Tibial nerve (tissue), 4 donors: ENCODE results near the gene USP48. TPM values are rescaled to one million over a fixed set of nuclear protein-coding genes. Genes with fewer than 3 reads are reported as not detected.

Source experiments
- DNase-seq, 2 donors: peaks; one replicate each; pipeline ENCODE4 v3.0.0-alpha.2; 2019; ENCODE audit warnings: low spot score in 2 of 2
- H3K27ac ChIP-seq, 4 donors: fragments of 200-600 bp; sonication (generic) in 3 of 4; one replicate each; pipeline ENCODE4 v1.5.1; 2017 to 2019; ENCODE audit warnings: mild to moderate bottlenecking in 1 of 4
- H3K27me3 ChIP-seq, 2 donors: fragments of 200-600 bp; sonication (generic) in 1 of 2; one replicate each; pipeline versions ENCODE4 v1.5.1 to v1.6.0; 2017 to 2019
- H3K36me3 ChIP-seq, 3 donors: fragments of 200-600 bp; sonication (generic); one replicate each; pipeline ENCODE4 v1.5.1; 2018 to 2019
- H3K4me1 ChIP-seq, 4 donors: fragments of 200-600 bp; sonication (generic) in 3 of 4; one replicate each; pipeline ENCODE4 v1.5.1; 2017 to 2019
- H3K4me3 ChIP-seq, 4 donors: fragments of 200-600 bp; sonication (generic) in 3 of 4; one replicate each; pipeline ENCODE4 v1.5.1; 2017 to 2019; ENCODE audit warnings: mild to moderate bottlenecking in 1 of 4, moderate library complexity in 1 of 4
- H3K9me3 ChIP-seq, 4 donors: fragments of 200-600 bp; sonication (generic) in 3 of 4; one replicate each; pipeline ENCODE4 v1.5.1; 2017 to 2019
- EP300 ChIP-seq, 2 donors: sonication (generic); formaldehyde crosslinking; IDR thresholded peaks; one replicate each; pipeline ENCODE4 v1.6.1; 2017; ENCODE audit warnings: antibody characterized with exemption in 2 of 2, mild to moderate bottlenecking in 1 of 2
- POLR2A ChIP-seq, 2 donors: fragments of 450-650 bp; IDR thresholded peaks; one replicate each; pipeline ENCODE4 v1.6.1; 2017; ENCODE audit warnings: antibody characterized with exemption in 2 of 2, mild to moderate bottlenecking in 2 of 2, moderate library complexity in 2 of 2
- WGBS, 2 donors: methylation state at CpG; one replicate each; pipeline ENCODE4 v1.1.5; 2018; 5-methylcytosine and 5-hydroxymethylcytosine counted together
- total RNA-seq, 4 donors: library from RNA; depleted of rRNA; stranded (reverse); fragments of >200 nt; gene quantifications; one replicate each; pipeline ENCODE4 v1.1.0, GENCODE V29; 2016
- TF ChIP-seq, protein P1 (sequence below), 5 experiments: fragments of 200-600 bp in 3 of 5; fragments of 450-650 bp in 2 of 5; sonication (generic) in 3 of 5; IDR thresholded peaks; one replicate each; pipeline ENCODE4 v1.5.1; 2016 to 2019; ENCODE audit warnings: antibody characterized with exemption in 5 of 5, mild to moderate bottlenecking in 3 of 5, moderate library complexity in 2 of 5

The USP48 gene
- total RNA-seq, 4 donors from 2014 or later = 51.1 to 65.9 (median 58.7) TPM

DNA sequence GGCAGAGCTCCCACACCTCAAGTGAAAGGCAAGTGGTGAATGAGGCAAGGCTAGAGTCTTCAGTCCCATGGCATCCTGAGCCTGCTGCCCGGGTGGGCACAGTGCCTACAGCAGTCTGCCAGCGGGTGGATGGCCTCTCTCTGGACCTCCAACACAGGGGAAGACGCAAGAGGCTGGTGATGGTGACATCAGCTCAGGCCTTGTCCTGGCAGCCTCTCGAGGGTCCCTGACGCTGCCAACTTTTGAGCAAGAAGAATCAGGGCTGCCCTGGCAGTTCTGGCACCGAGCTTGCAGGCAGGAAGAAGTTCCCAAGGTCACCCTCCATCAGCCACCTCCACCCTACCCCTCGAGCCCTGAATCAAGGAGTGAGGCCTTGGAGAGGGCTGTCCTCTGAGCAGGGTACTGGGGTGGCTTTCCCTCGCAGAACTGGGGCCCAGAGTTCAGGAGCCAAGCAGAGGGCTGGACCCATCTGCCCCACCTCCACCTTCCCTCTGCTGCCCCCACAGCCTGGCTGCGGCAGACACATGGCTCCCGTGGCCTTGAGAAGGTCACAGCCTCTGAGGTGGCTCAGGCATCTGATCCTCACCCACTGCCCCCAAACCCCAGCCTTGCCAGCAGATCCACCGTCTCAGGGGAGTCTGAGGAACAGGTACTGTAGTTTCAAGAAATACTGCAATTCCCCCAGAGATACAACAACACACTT lies 119.5 kb downstream of the USP48 start:
- Histone ChIP-seq H3K27me3 (peaks cover 0 to 62% of the 10 kb centered on the region in 2 donors), H3K4me1 (peaks cover 0 to 9% (median 1%) of the 10 kb centered on the region in 4 donors), H3K27ac (no peak overlapping the region), H3K36me3 (no peaks in the 10 kb centered on the region), H3K4me3 (no peak overlapping the region), H3K9me3 (no peaks in the 10 kb centered on the region)
- TF ChIP-seq POLR2A (IDR thresholded peaks at IDR 0.05) (no peak), EP300 (IDR thresholded peaks at IDR 0.05) (no peak)
- TF ChIP-seq, protein P1, sequence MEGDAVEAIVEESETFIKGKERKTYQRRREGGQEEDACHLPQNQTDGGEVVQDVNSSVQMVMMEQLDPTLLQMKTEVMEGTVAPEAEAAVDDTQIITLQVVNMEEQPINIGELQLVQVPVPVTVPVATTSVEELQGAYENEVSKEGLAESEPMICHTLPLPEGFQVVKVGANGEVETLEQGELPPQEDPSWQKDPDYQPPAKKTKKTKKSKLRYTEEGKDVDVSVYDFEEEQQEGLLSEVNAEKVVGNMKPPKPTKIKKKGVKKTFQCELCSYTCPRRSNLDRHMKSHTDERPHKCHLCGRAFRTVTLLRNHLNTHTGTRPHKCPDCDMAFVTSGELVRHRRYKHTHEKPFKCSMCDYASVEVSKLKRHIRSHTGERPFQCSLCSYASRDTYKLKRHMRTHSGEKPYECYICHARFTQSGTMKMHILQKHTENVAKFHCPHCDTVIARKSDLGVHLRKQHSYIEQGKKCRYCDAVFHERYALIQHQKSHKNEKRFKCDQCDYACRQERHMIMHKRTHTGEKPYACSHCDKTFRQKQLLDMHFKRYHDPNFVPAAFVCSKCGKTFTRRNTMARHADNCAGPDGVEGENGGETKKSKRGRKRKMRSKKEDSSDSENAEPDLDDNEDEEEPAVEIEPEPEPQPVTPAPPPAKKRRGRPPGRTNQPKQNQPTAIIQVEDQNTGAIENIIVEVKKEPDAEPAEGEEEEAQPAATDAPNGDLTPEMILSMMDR (IDR thresholded peaks at IDR 0.05) = no peak
- no peak for DNase-seq
- 44 to 60% methylated on average over 10 to 11 of the region's 11 CpGs for WGBS, 2 donors

DNA sequence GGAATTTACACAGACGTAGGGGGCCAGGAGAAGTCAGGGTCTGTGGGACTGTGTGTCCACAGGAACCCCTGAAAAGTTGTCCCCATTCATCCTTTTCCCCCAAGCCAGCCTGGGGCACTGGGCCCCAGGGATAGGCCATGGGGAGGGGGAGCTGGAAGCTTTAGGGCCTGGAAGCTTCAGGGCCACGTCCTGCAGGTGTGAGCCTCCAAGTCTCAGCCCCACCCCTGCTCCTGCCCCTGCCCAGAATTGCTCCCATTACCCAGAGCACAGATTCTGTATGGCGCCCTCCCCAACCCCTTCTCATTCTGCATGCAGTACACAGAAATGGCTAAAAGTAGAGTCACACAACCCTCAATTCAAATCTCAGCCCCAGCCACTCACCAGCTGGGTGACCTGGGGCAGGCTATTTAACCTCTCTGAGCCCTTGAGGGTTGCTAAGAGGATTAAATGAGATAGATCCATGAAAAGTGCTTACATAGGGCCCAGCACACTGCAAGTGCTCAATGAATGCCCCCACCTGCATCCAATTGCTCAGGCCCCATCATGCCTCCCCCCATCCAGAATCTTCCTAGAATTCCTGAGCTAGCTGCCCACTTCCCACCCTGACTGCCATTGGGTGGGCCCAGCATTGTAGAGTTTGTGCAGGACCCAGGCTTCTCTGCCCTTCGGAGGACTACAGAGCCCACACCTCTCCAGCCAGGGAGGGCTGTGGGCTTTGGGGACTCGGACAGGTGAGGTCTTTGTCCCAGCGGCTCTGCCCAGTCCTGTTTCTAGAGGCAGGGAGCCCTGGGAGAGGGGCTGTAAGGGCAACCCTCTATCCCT lies 120.3 kb downstream of the USP48 start:
- H3K4me3 ChIP-seq = no peak overlapping the region
- H3K9me3 ChIP-seq = no peaks in the 10 kb centered on the region
- peaks cover 0 to 54% of the 10 kb centered on the region in 2 donors for H3K27me3 ChIP-seq
- H3K27ac ChIP-seq = no peak overlapping the region
- peaks cover 0 to 8% (median 0%) of the 10 kb centered on the region in 4 donors for H3K4me1 ChIP-seq
- WGBS, 2 donors = 69 to 76% methylated on average over 6 of the region's 6 CpGs
- no peak for DNase-seq
- no peaks in the 10 kb centered on the region for H3K36me3 ChIP-seq
- TF ChIP-seq, protein P1 (IDR thresholded peaks at IDR 0.05) = no peak
- TF ChIP-seq EP300 (IDR thresholded peaks at IDR 0.05) = no peak
- TF ChIP-seq POLR2A (IDR thresholded peaks at IDR 0.05) = no peak

DNA sequence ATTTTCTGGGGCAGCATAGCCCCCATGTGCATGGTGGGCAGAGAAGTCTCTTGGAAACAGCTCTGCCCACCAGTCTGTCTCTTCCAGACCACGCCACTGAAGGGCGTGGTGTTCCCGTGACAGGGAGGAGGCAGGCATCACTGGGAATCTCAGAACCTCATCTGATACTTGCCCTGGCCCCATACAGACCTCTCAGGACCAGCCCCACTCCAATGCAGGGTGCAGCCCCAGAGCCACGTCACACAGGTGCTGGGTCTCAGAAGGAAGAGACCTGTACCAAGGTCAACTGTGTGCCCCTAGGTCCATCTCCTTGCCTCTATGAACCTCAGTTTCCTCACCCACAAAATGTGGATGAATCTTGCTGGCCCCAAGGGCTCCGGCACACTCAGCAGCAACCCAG lies 121.1 kb downstream of the USP48 start:
- no peak for DNase-seq
- Histone ChIP-seq H3K36me3 (no peaks in the 10 kb centered on the region), H3K27ac (no peak overlapping the region), H3K9me3 (no peaks in the 10 kb centered on the region), H3K4me1 (peaks cover 0 to 13% (median 1%) of the 10 kb centered on the region in 4 donors), H3K4me3 (no peak overlapping the region), H3K27me3 (peaks cover 0 to 47% of the 10 kb centered on the region in 2 donors)
- TF ChIP-seq EP300 (IDR thresholded peaks at IDR 0.05) = no peak
- TF ChIP-seq POLR2A (IDR thresholded peaks at IDR 0.05) = no peak
- TF ChIP-seq, protein P1 (IDR thresholded peaks at IDR 0.05) = no peak
- 64 to 73% methylated on average over 5 of the region's 5 CpGs for WGBS, 2 donors

DNA sequence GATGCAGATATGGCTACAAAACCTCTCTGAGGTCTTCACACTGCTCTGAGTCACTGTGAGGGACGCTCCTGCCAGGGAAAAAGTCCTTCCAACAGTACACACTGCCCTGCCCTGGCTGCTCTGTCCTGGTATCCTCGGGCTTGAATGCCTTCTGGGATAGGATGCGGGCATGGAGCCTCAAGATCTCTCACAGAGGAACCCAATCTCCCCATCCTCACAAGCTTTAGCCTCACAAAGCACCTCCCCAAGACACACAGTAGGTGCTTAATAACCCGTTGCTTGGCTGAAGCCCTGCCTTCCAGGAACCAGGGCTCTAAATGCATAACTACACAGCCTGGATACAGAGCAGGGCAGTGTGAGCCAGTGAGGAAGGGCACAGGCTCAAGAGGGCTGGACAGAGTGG lies 123.0 kb downstream of the USP48 start:
- Histone ChIP-seq H3K36me3 (no peaks in the 10 kb centered on the region), H3K27ac (no peak overlapping the region), H3K4me1 (peaks cover 0 to 24% (median 4%) of the 10 kb centered on the region in 4 donors), H3K4me3 (no peak overlapping the region), H3K9me3 (no peaks in the 10 kb centered on the region), H3K27me3 (peaks cover 0 to 30% of the 10 kb centered on the region in 2 donors)
- WGBS, 2 donors = 45 to 58% methylated on average over 4 of the region's 4 CpGs
- no peak for DNase-seq
- no peak for TF ChIP-seq EP300 (IDR thresholded peaks at IDR 0.05)
- TF ChIP-seq, protein P1 (IDR thresholded peaks at IDR 0.05) = no peak
- TF ChIP-seq POLR2A (IDR thresholded peaks at IDR 0.05) = no peak
